ES-I3 (cell line): Measurements from ENCODE around the gene RNF8.

Experiments used
- H3K36me3 ChIP-seq: 2 replicates; pipeline ENCODE4 v1.6.1; 2013; ENCODE audit warnings: mild to moderate bottlenecking, low read length, control low read depth, moderate library complexity; ENCODE audit not compliant: insufficient read depth
- H3K4me1 ChIP-seq: 2 replicates; pipeline ENCODE4 v1.6.1; 2013; ENCODE audit warnings: mild to moderate bottlenecking, control low read depth, low read length; ENCODE audit not compliant: insufficient read depth
- H3K9ac ChIP-seq: 2 replicates; pipeline ENCODE4 v1.6.1; 2013; ENCODE audit warnings: low read depth, mild to moderate bottlenecking, low read length, moderate library complexity
- H3K9me3 ChIP-seq: 2 replicates; pipeline ENCODE4 v1.6.1; 2013; ENCODE audit warnings: mild to moderate bottlenecking, low read length, moderate library complexity; ENCODE audit not compliant: control insufficient read depth, insufficient read depth

RNF8 gene

GRCh38 chr6:37359039-37359438 lies 5.3 kb downstream of the RNF8 start:
- no peaks in the 10 kb centered on the region for H3K9me3 ChIP-seq
- no peak overlapping the region for H3K9ac ChIP-seq
- H3K4me1 ChIP-seq, result peaks cover 11% of the 10 kb centered on the region; the same call in 1 of the 2 replicates
- H3K36me3 ChIP-seq, result peaks cover 6% of the 10 kb centered on the region; the same call in 1 of the 2 replicates

- Histone ChIP-seq H3K9me3 (no peaks in the 10 kb centered on the region), H3K9ac (no peak overlapping the region), H3K36me3 (peaks cover 6% of the 10 kb centered on the region), H3K4me1 (peaks cover 3% of the 10 kb centered on the region; the same call in 1 of the 2 replicates)
Measured at GRCh38 chr6:37362101-37362828, 8.5 kb downstream of the RNF8 start.

- Histone ChIP-seq H3K9ac (no peak overlapping the region), H3K9me3 (no peaks in the 10 kb centered on the region), H3K4me1 (no peaks in the 10 kb centered on the region), H3K36me3 (peaks cover 21% of the 10 kb centered on the region)
Measured at GRCh38 chr6:37365791-37366190, 12.0 kb downstream of the RNF8 start.

GRCh38 chr6:37366910-37367309 lies 13.1 kb downstream of the RNF8 start:
- H3K9ac ChIP-seq, result no peak overlapping the region
- H3K4me1 ChIP-seq, result no peaks in the 10 kb centered on the region
- peaks cover 15% of the 10 kb centered on the region for H3K36me3 ChIP-seq
- H3K9me3 ChIP-seq, result no peaks in the 10 kb centered on the region

GRCh38 chr6:37368961-37369320 lies 15.2 kb downstream of the RNF8 start:
- no peak overlapping the region for H3K9ac ChIP-seq
- peaks cover 15% of the 10 kb centered on the region for H3K36me3 ChIP-seq
- H3K4me1 ChIP-seq, result no peaks in the 10 kb centered on the region
- no peaks in the 10 kb centered on the region for H3K9me3 ChIP-seq

GRCh38 chr6:37369321-37370201 lies 15.8 kb downstream of the RNF8 start:
- H3K36me3 ChIP-seq, result peaks cover 15% of the 10 kb centered on the region

GRCh38 chr6:37371154-37372083 lies 17.6 kb downstream of the RNF8 start:
- Histone ChIP-seq H3K4me1 (no peaks in the 10 kb centered on the region), H3K36me3 (peaks cover 17% of the 10 kb centered on the region), H3K9ac (no peak overlapping the region), H3K9me3 (no peaks in the 10 kb centered on the region)

More at GRCh38 chr6:37369321-37370201, 15.8 kb downstream of the RNF8 start:
- H3K9me3 ChIP-seq, result no peaks in the 10 kb centered on the region
- H3K4me1 ChIP-seq, result no peaks in the 10 kb centered on the region
- H3K9ac ChIP-seq, result no peak overlapping the region

GRCh38 chr6:37372116-37372515 lies 18.3 kb downstream of the RNF8 start:
- Histone ChIP-seq H3K36me3 (peaks cover 21% of the 10 kb centered on the region), H3K4me1 (no peaks in the 10 kb centered on the region)

GRCh38 chr6:37373822-37374471 lies 20.2 kb downstream of the RNF8 start:
- peaks cover 16% of the 10 kb centered on the region for H3K36me3 ChIP-seq
- H3K9me3 ChIP-seq, result no peaks in the 10 kb centered on the region
- no peaks in the 10 kb centered on the region for H3K4me1 ChIP-seq

More at GRCh38 chr6:37372116-37372515, 18.3 kb downstream of the RNF8 start:
- Histone ChIP-seq H3K9me3 (no peaks in the 10 kb centered on the region), H3K9ac (no peak overlapping the region)

GRCh38 chr6:37375376-37375775 lies 21.6 kb downstream of the RNF8 start:
- peaks cover 10% of the 10 kb centered on the region for H3K36me3 ChIP-seq
- no peaks in the 10 kb centered on the region for H3K4me1 ChIP-seq
- no peaks in the 10 kb centered on the region for H3K9me3 ChIP-seq
- H3K9ac ChIP-seq, result no peak overlapping the region

More at GRCh38 chr6:37373822-37374471, 20.2 kb downstream of the RNF8 start:
- H3K9ac ChIP-seq, result no peak overlapping the region

GRCh38 chr6:37376078-37376743 lies 22.4 kb downstream of the RNF8 start:
- no peaks in the 10 kb centered on the region for H3K4me1 ChIP-seq
- no peaks in the 10 kb centered on the region for H3K9me3 ChIP-seq
- no peak overlapping the region for H3K9ac ChIP-seq
- peaks cover 10% of the 10 kb centered on the region for H3K36me3 ChIP-seq

- Histone ChIP-seq H3K36me3 (peaks cover 10% of the 10 kb centered on the region), H3K9ac (no peak overlapping the region), H3K9me3 (no peaks in the 10 kb centered on the region), H3K4me1 (no peaks in the 10 kb centered on the region)
Measured at GRCh38 chr6:37381579-37381978, 27.8 kb downstream of the RNF8 start.

- H3K4me1 ChIP-seq, result no peaks in the 10 kb centered on the region
- H3K9me3 ChIP-seq, result no peaks in the 10 kb centered on the region
- H3K36me3 ChIP-seq, result peaks cover 6% of the 10 kb centered on the region
- H3K9ac ChIP-seq, result no peak overlapping the region
Measured at GRCh38 chr6:37382994-37383765, 29.4 kb downstream of the RNF8 start.
